Stimulated activated CD8-positive, alpha-beta memory T cell treated with anti-CD3 and anti-CD28 coated beads, Interleukin-4, amount 100 ng/mL, for 48 hours (primary cell): ENCODE measurements around the gene SRRM4.
A peak's percentile ranks its signal among the peaks of the same experiment; 100 is the strongest.
"Not testable (repeated sequence)": the region's sequence is repeated elsewhere in the genome, so short reads cannot be mapped to it uniquely, and the experiment has no call there.

Experiments
- DNase-seq: peaks from one replicate; pipeline ENCODE4 v3.0.0-alpha.2; 2020

SRRM4 gene

DNA sequence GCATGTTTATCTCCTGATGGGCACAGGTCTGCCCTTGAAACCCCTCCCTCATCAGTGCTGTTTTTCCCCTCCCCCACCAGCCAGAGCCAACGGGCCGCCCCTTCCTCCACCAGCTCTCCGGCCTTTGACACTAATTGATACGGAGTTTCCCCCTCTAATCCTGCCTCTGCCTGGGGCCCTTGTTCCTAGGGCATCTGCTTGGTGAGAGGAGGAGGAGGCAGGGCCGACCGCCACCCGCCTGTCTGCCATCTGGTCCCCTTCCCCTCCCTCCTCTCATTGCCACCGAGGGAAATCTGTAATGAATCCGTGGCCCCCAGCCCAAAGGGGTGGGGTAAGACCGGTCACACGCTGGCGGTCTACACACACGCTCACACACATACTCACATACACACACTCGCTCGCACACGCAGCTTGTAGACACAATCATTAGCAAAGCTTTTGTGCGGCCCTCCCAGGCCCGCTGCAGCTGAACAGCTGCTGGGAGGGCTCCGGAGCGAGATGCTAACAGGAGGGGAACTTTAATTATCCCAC lies 27.4 kb downstream of the SRRM4 start:
- no peak for DNase-seq

DNA sequence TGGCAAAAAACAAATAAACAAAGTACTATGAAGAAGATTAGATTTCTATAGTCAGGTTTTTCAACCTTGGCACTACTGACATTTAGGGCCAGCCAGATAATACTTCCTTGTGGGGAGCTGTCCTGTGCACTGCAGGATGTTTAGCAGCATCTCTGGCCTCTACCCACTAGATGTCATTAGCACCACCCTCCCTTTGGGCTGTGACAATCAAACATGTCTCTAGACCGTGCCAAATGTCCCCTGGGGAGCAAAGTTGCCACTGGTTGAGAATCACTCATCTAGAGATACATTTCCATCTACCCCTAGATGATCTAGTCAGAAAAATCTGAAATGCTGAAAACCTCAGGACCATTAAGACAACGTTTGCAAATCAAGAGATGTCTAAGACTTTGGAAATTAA lies 29.9 kb downstream of the SRRM4 start:
- no peak for DNase-seq

DNA sequence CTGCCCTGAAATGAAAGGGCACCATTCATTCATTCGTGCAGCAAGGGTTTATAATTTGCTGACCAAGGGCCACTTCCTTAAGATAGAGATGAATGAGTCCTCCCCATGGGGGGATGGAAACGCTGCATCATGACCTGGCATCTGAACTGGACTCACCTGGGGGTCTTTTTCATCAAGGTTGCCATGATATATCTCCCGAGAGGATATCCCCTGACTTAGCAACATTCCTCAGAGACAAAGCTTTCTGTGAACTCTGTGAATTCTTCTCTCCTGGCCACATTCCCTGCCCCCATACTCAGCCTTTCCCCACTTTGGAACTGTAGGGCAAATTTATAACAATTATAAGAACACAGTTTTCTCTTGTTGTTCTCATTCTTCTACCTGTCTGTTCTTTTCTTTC lies 30.8 kb downstream of the SRRM4 start:
- DNase-seq = no peak

DNA sequence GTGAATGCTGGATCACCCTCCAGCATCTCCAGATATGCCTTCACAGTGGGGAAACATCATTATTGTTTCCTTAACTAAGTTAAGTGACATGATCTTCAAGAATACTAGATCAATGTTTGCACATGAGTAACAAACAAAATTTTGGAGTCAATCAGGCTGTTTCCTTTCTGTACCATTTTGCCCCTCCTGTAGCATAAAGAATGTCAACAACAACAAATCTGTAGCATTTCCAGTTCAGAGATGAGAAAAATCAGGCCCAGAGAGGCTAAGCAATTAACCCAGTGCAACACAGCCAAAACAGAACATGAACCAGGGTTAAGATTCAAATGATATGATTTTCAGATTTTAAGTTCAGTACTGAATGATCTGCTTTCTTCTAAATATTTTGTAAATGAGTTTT lies 31.7 kb downstream of the SRRM4 start:
- DNase-seq = no peak

DNA sequence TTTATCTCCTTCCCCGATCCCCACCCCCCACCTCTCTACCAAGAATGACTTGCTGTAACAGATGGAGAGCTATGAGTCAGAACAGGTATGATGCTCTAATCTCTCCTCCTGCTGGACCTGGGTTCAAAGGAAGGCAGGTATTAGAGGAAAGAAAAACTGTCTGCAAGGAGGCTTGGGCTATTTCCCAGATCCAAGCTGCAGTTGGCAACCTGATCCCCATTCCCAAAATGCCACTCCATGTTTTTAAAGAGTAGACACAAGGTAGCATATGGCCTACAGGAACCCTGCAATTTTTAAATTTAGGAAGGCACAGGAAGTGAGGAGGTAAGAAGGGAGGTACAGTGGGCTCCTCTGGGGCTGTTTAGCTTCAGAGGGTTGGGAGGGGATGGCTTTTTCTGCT lies 33.0 kb downstream of the SRRM4 start:
- no peak for DNase-seq

DNA sequence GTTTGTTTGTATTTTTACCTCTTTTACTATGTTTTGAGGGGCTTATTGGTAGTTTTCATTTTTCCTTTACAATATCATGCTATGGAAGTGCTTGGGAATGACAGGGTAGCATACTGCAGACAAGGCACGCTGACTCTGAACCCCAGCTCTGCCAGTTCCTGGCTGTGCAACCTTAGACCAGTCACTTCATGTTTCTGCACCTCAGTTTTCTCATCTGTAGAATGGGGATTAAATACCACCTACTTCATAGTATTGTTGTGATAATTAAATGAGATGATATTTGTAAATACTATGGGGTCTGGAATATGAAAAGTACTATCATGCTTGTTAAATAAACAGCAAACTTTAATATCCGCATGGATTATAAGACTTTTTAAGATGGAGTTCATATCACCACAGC lies 35.4 kb downstream of the SRRM4 start:
- DNase-seq = no peak

DNA sequence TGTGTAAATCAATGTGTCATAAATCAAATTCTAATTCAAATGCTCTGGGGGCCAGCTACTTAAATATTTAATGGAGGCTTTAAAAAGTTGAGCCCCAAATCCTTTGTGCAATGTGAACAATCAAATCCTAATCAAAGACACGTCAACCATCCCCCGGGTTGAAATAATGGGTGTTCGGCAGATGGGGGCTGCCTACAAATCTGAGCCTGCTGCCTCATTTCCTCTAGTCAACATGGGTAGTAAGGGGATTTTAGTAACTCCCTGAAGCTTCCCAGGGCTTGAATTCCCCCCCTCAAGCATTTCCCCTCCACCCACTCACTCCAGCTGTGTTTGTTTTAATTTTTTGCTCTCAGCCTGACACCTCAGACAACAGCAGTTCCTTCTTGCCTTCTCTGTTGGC lies 37.8 kb downstream of the SRRM4 start:
- DNase-seq = no peak

DNA sequence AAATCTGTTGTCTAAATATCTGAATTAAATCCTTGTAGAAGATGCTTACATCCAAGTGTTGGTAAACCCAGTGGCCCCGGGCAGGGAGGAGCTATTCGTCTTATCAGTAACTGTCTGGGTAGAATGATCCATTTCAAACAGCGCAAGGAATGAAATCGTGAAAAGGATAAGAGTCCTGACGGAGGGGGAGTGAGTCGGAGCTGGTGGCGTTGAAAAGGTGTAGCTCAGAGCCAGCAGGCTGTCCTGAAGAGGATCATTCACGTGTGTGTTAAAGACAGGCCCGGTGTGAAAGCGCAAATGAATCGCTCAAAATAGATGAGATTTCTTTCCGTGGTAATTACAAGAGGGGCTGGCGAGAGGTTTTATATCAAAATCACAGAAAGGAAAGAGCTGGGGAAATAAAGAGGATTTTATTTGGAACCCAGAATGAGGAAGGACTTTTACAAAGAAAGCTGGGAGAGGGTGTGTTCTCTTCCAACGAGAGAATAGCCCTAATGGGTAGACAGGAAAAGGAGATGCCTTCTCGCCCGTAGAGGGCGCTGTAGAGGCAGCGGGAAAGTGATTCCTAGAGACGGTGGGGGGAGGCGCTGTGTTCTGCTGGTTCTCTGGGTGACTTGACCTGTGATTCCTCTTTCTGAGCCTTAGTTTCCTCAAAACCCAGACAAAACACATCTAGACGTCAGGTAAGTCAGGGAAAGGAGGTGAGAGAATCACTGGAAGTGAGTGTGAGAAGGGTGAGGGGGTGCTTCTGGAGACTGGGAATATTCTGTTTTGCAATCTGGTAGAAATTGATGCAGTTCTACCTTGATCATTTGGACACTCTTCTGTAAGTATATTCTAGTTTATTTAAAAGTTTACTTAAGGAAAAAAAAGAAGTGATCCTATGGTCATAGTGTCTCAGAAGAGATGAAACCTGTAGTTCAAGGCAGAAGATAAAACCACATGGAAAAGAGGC lies 39.3 kb downstream of the SRRM4 start:
- DNase-seq = peak; percentile 59

DNA sequence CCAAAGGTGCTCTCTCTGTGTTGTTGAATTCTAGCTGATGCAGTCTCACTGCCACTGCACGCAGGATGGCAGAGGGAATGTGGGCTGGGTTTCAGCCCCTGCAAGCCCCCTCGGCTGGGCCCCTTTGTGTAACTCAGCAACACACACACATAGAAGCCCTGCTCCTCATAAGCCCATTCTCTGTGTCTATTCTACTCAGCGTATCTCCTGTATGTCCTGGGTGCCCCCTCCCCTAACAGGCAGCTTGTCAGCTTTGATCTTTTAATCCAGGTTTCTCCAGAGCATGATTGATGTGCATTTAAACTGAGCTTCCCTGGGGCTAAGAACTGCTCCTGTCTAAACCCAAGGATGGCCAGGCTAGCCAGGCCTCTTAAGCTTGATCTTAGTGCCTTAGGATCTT lies 43.0 kb downstream of the SRRM4 start:
- no peak for DNase-seq

DNA sequence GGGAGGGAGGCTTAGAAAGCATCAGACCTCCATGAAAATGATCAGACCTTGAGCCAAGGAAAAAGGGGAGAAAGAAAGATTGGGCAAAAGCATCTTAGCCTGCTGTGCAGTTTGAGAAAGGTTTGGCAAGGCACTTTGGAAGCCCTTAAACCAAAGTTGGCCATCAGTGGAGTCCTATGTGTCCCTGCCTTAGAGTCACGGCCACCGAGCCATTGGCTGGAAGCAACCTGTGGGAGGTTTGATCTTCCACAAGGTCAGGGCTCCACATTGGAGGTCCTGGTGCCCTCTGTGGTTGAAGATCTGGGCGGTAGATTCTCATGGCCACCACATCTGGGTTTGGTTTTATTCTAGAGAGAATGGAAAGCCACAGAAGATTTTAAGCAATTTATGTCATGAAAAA lies 44.4 kb downstream of the SRRM4 start:
- no peak for DNase-seq

DNA sequence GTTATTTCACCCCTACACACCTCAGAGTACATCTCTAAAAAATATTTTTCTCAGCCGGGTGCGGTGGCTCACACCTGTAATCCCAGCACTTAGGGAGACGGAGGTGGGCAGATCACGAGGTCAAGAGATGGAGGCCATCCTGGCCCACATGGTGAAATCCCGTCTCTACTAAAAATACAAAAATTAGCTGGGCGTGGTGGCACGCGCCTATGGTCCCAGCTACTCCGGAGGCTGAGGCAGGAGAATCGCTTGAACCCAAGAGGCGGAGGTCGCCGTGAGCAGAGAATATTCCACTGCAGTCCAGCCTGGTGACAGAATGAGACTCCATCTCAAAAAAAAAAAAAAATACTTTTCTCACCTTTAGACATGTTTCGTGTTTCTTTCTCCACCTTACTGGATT lies 52.0 kb downstream of the SRRM4 start:
- not testable (repeated sequence) for DNase-seq

DNA sequence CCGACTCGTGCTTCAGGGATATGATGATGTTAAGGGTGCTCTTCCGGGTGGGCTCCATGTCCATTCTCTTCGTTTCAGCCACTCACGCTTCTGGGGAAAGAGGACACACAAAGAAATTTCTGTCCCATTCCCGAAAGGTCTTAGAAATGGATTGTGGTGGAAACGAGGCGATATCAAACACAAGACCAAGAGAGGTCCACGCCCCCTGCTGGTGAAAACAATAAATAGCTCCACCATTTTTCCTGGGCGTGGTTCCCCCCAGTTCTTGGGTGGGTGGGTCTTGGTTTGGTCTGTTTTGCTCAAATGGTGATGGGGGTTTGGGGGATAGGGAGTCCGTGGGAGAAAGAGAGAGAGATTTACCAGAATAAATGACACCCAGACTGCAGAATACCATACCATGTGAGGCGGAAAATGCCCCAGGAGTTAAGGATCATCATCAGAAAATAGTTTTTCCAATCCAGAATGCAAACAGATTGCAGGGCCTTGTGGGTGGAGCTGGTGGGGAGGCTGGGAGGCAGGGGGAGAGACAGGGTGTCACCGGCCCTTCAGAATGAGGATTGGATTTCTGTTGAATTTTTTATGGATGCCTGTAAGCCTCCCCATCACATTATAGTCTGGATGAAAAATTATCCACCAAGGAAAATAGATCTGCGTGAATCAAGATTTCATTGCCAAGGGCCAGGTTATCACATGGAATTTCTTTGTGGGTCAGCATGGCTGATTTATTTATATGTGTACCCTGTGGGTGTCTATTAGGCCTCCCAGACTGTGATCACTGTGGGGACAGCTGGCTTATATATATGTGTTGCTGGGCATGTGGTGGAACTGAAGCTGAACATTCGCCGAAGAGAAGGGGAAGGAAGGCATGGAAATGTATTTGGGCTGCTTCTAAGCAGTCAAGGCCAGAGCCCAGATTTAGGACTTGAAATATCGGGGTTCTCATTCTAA lies 55.8 kb downstream of the SRRM4 start:
- DNase-seq = peak; percentile 50

DNA sequence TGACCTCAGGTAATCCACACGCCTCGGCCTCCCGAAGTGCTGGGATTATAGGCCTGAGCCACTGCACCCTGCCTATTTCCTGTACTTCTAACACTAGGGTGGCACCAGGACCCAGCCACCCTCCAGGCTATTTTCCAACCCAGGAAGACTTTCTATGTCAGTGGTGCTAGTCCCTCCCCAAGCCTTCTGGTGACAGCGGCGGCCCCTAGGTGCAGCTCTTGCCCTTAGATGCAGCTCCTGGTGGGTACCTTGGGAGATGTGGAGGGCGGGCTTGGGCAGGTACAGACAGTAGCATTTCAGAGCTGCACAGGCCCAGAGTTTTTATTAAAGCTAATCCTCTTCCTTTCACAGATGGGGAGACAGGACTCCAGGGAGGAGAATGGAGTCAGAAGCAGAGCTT lies 62.8 kb downstream of the SRRM4 start:
- no peak for DNase-seq

DNA sequence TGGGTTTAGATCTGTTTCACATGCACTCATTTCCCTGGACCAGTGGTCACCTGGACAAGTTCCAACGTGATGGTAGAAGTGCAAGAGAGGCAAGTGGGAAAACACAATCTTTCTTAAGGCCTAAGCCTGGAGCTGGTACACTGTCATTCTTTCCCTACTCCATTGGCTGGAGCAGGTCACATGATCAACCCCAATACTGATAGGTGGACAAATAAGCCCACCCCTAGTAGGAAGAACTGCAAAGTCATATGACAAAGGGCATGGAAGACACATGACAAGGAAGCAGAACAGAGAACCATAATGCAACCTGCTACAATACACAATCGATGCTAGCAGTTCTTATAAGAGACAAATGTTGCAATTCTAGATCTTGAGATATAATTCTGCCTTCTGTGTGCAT lies 66.3 kb downstream of the SRRM4 start:
- DNase-seq = no peak

DNA sequence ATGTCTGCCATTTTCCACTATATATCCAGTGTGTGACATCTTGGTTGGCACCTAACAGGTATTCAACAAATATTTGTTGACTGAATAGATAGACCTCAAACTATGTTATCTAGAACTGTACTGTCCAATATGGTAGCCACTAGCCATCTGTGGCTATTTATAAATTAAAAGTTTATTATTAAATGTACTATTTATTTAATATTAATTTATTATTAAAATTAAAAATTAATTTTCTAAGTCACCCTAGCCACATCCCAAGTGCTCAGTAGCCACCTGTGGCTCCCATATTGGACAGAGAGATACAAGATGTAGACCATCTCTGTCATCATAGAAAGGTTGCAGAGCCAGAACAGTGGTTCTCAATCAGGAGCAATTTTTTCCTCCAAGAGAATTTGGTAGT lies 69.3 kb downstream of the SRRM4 start:
- no peak for DNase-seq

DNA sequence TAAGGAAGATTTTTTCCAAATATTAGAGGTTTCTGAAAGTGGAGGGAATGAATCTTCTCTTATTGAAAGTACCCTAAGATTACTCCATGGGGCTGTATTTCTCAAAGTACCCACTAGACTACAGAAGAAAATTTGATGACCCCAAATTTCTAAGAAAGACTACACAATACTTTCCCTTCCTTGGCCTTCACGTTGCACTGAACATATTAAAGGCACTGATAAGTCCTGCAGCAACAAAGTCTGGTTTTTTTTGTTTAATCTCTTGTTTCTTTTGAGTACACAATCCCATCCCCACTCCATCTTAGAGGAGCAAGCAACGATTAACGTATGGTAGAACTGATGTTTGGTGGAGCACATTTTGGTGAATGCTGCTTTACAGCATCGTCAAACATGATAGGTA lies 70.1 kb downstream of the SRRM4 start:
- no peak for DNase-seq

DNA sequence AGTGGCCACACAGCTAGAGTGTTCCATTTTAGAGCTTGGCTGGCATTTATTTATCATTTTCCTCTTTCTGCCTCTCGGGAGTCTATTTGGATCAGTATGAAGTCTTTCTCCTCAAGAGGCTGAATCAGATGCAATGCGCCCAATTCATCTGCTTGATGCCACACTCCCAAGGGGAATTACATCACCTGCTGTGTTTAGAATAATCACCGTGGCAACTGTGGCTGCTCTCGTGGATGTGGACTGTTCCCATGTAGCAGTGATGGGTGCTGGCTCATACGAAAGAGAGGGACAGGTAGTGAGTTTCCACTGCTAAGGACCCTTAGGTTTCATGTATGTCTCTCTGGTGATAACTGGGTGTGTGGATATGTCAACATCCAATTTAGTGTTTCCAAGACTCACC lies 70.7 kb downstream of the SRRM4 start:
- no peak for DNase-seq

DNA sequence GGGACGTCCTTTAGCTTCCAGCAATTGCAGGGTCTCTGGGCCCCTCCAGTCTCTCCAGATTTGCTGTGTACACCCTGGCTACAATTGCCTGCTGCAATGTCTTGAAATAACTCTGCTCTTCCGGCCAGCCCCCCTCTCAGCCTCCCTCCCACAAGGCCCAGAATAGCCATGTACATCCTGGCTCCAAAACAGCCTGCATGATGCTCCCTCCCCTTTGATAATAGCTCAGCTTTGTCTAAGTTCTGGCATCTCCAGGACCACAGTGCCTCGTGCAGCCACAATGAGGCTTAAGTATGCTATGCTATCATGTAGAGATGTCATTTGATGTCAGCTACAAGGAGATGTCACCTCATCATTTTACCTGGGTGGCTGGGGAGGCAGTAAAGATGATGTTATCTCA lies 74.6 kb downstream of the SRRM4 start:
- DNase-seq = no peak

DNA sequence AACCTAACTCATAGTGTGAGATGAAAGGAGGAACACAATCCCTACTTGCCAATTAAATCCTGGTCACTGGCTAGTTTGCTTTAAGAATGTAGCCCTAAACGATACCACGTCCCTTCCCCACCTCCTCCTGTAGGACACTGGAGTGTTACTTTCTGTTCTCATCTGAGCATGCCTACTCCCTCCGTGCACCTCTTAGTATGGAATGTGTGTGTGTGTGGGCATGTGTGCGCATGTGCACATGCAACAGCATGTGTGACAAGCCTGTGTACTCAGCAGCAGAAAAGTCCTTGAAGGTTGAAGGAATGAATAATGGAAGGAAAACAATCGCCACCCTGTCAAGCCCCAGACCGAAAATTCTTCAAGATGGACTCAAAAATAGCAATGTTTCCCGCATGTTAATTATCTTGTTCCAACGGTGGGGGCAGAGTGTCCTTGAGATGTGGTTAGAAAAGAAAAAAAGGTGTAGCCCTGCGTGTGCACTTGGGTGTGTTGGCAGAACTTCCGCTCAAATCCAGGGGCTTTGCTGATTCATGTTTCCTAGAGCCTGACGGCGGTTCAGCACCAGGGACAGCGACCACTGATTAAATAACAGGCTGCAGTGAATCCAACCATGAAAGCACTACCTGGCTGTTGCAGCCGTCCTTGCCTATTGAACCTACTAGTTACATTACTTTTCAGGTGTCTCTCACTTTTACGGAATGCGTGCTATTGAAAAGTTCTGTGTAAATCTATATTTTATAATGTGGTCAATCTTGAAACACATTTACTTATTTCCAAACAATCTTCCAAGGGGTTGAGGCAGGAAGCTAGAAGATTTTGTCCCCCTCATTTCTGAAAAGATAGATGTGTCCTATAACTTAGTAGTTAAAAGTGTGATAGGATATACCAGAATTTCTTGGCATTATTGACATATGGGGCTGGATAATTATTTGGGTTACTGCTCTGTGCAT lies 79.8 kb downstream of the SRRM4 start:
- DNase-seq = peak; percentile 48

DNA sequence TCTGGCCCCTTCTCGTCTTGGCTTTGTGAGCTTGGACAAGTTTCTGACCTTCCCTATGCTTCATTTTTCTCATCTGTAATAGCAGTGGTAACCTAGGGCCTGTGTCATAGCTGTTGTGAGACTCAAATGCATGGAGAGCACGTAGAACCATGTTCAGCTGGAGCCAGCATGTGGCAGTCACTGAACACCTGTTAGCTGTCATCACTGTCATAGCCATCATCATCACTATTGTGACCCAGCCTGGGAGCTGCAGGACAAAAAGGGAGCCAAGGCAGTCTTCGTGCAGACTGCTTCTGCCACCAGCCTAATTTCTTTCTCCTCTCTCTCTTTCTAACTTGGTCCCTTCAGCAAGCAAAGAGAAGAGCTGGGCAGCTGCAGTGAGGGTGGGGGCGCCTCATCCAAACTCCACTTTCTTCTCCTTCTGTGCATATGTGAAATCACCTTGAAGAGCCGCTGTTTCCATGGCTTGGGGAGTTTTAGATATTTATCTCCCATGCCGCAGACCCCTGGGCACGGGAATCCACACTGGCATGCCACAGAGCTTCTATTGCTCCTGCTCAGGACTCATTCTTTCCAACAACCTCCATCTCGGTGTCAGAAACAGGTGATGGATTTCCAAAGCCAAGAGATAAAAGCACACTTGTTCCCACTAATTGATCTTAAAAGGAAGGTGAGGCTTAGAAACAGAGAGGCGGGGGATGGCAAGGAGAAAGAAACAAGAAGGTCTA lies 87.0 kb downstream of the SRRM4 start:
- DNase-seq = no peak

DNA sequence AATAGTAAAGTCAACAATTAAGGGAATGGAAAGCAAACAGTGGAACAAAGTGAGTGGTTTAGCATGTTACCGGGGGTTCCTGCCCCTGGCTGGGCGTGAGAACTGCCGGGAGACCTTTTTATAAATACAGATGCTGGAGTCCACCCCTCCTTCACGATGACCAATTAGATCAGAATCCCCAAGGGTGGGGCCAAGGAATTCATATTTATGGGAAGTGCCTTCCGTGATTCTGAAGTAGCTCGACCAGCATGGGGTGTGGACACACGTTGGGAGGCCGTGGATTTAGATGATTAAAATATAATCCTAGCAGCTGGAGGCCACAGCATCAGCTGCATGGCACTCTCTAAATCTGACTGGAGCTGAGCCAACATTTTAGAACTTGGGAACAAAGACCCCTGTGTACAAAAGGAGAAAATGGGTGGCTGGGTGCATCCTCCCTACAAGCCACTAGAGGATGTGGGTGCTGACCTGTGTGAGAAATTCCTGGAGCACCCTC lies 87.9 kb downstream of the SRRM4 start:
- no peak for DNase-seq

DNA sequence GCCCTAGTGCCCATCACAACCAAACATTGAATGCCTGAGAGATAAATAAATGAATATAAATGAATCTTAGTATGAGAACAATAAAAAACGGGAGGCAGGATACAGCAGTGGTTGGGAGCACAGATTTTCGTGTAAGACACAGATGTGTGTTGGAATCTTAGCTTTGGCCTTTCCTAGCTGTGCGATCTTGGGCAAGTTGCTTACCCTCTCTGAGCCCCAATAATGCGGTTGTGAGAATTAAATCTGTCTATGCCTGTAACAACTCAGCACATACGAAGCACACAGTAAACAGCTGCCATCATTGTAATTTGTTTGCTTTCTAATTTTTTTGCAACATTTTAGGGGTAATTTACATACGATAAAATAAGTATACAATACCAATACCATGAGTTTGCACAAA lies 89.8 kb downstream of the SRRM4 start:
- no peak for DNase-seq
